HepG2 (cell line): ENCODE measurements around the gene SOCS1. TPM values are rescaled to one million over a fixed set of nuclear protein-coding genes. Genes with fewer than 3 reads are reported as not detected.
A peak's percentile ranks its signal among the peaks of the same experiment; 100 is the strongest.

Experiments used
- ARID4A ChIP-seq: sonication (generic); formaldehyde crosslinking; IDR thresholded peaks from 2 replicates; pipeline ENCODE4 v1.5.0; 2020; ENCODE audit warnings: mild to moderate bottlenecking, missing genetic modification reagents, borderline replicate concordance
- ARNT2 ChIP-seq: sonication (generic); formaldehyde crosslinking; IDR thresholded peaks from 2 replicates; pipeline ENCODE4 v1.8.0; 2022; ENCODE audit warnings: mild to moderate bottlenecking, low read depth, missing genetic modification reagents, moderate library complexity
- BORCS8-MEF2B ChIP-seq: sonication (generic); formaldehyde crosslinking; IDR thresholded peaks from 2 replicates; pipeline ENCODE4 v1.8.0; 2022; ENCODE audit warnings: mild to moderate bottlenecking, missing genetic modification reagents
- DRAP1 ChIP-seq: IDR thresholded peaks from 2 replicates; pipeline ENCODE4 v1.6.1; 2016; ENCODE audit warnings: missing genetic modification reagents, missing compliant biosample characterization
- E2F1 ChIP-seq: sonication (generic); formaldehyde crosslinking; IDR thresholded peaks from 2 replicates; pipeline ENCODE4 v1.5.0; 2020; ENCODE audit warnings: missing genetic modification reagents
- FOXP1 ChIP-seq, 2 experiments: fragments of 450-650 bp in 1 of 2; IDR thresholded peaks; 2 replicates each; pipeline ENCODE4 v1.6.1; 2017 to 2018; ENCODE audit warnings: antibody characterized with exemption in 1 of 2
- HCFC1 ChIP-seq: fragments of 150-350 bp; IDR thresholded peaks from 2 replicates; pipeline ENCODE4 v1.6.1; 2014; ENCODE audit warnings: low read depth, low read length
- JUND ChIP-seq: sonication (generic); formaldehyde crosslinking; IDR thresholded peaks from 2 replicates; pipeline ENCODE4 v1.8.0; 2022; ENCODE audit warnings: mild to moderate bottlenecking, missing genetic modification reagents
- NRL ChIP-seq: sonication (generic); formaldehyde crosslinking; IDR thresholded peaks from 2 replicates; pipeline ENCODE4 v1.5.0; 2020; ENCODE audit warnings: missing genetic modification reagents, mild to moderate bottlenecking, moderate library complexity, borderline replicate concordance
- SKI ChIP-seq: fragments of 450-650 bp; IDR thresholded peaks from one replicate; pipeline ENCODE4 v1.6.1; 2018; ENCODE audit warnings: mild to moderate bottlenecking; ENCODE audit not compliant: partially characterized antibody
- TCF12 ChIP-seq, 2 experiments: fragments of 450-650 bp in 1 of 2; sonication (generic) in 1 of 2; formaldehyde crosslinking in 1 of 2; IDR thresholded peaks; 2 replicates each; pipeline versions ENCODE4 v1.6.1 to v1.8.0; 2017 to 2022; ENCODE audit warnings: antibody characterized with exemption in 1 of 2, mild to moderate bottlenecking in 1 of 2, missing genetic modification reagents in 1 of 2, moderate library complexity in 1 of 2
- TRIM24 ChIP-seq: sonication (generic); formaldehyde crosslinking; IDR thresholded peaks from 2 replicates; pipeline ENCODE4 v1.8.0; 2022; ENCODE audit warnings: mild to moderate bottlenecking, missing genetic modification reagents
- ZMYM2 ChIP-seq: sonication (generic); formaldehyde crosslinking; IDR thresholded peaks from 2 replicates; pipeline ENCODE4 v1.8.0; 2022; ENCODE audit warnings: mild to moderate bottlenecking, missing genetic modification reagents
- ZNF790 ChIP-seq: sonication (generic); formaldehyde crosslinking; IDR thresholded peaks from 2 replicates; pipeline ENCODE4 v1.8.0; 2022; ENCODE audit warnings: missing genetic modification reagents, mild to moderate bottlenecking, borderline replicate concordance
- polyA plus RNA-seq, 8 experiments: library from polyadenylated mRNA; depleted of rRNA in 3 of 8; stranded (reverse) in 7 of 8; unstranded in 1 of 8; fragments of >200 nt; fragmentation: Illumina TruSeq in 4 of 8; extraction: Trizol in 4 of 8; gene quantifications; 2 replicates each; pipeline versions ENCODE4 v1.2.1 to v1.2.3, GENCODE V29; 2011 to 2016; ENCODE audit warnings: low read depth in 4 of 8, missing spikeins in 1 of 8, mixed read lengths in 1 of 8; ENCODE audit not compliant: insufficient read depth in 1 of 8
- total RNA-seq, 5 experiments: library from RNA; depleted of rRNA; stranded (reverse); fragments of >200 nt; fragmentation: Illumina TruSeq; extraction: Trizol; gene quantifications; 2 replicates each; pipeline ENCODE4 v1.2.3, GENCODE V29; 2016; ENCODE audit warnings: low read depth in 1 of 5
- TF ChIP-seq, protein P1 (sequence below): sonication (generic); formaldehyde crosslinking; IDR thresholded peaks from 2 replicates; pipeline ENCODE4 v1.4.0; 2020; ENCODE audit warnings: mild to moderate bottlenecking, low read depth, missing genetic modification reagents
- TF ChIP-seq, protein P2 (sequence below): sonication (generic); formaldehyde crosslinking; IDR thresholded peaks from 2 replicates; pipeline ENCODE4 v1.4.0; 2020; ENCODE audit warnings: missing genetic modification reagents, mild to moderate bottlenecking, borderline replicate concordance

SOCS1 gene
- total and polyA plus RNA-seq, 2 of the 13 experiments (the other 11 are each of a cell fraction or from before 2014, with no cell fraction given) = 5.3 to 6.3 TPM

GRCh38 chr16:11224096-11224893 lies 31.7 kb downstream of the SOCS1 start (continued):
- no peak for TF ChIP-seq HCFC1
- TF ChIP-seq TRIM24 (CRISPR knock-in tag) = no peak
- TF ChIP-seq JUND (CRISPR knock-in tag) = no peak; the same call in 1 of the 2 replicates
- TF ChIP-seq, protein P1, sequence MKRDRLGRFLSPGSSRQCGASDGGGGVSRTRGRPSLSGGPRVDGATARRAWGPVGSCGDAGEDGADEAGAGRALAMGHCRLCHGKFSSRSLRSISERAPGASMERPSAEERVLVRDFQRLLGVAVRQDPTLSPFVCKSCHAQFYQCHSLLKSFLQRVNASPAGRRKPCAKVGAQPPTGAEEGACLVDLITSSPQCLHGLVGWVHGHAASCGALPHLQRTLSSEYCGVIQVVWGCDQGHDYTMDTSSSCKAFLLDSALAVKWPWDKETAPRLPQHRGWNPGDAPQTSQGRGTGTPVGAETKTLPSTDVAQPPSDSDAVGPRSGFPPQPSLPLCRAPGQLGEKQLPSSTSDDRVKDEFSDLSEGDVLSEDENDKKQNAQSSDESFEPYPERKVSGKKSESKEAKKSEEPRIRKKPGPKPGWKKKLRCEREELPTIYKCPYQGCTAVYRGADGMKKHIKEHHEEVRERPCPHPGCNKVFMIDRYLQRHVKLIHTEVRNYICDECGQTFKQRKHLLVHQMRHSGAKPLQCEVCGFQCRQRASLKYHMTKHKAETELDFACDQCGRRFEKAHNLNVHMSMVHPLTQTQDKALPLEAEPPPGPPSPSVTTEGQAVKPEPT (CRISPR knock-in tag) = no peak
- no peak for TF ChIP-seq FOXP1 (IDR thresholded peaks at IDR 0.05)
- TF ChIP-seq FOXP1 (CRISPR knock-in tag; IDR thresholded peaks at IDR 0.05) = peak; percentile 54; the same call in 1 of the 2 replicates
- TF ChIP-seq, protein P2, sequence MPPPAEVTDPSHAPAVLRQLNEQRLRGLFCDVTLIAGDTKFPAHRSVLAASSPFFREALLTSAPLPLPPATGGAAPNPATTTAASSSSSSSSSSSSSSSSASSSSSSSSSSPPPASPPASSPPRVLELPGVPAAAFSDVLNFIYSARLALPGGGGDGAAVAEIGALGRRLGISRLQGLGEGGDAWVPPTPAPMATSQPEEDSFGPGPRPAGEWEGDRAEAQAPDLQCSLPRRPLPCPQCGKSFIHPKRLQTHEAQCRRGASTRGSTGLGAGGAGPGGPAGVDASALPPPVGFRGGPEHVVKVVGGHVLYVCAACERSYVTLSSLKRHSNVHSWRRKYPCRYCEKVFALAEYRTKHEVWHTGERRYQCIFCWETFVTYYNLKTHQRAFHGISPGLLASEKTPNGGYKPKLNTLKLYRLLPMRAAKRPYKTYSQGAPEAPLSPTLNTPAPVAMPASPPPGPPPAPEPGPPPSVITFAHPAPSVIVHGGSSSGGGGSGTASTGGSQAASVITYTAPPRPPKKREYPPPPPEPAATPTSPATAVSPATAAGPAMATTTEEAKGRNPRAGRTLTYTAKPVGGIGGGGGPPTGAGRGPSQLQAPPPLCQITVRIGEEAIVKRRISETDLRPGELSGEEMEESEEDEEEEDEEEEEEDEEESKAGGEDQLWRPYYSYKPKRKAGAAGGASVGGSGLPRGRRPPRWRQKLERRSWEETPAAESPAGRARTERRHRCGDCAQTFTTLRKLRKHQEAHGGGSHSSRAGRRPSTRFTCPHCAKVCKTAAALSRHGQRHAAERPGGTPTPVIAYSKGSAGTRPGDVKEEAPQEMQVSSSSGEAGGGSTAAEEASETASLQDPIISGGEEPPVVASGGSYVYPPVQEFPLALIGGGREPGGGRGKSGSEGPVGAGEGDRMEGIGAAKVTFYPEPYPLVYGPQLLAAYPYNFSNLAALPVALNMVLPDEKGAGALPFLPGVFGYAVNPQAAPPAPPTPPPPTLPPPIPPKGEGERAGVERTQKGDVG (CRISPR knock-in tag) = no peak
- no peak for TF ChIP-seq ZMYM2 (CRISPR knock-in tag)
- TF ChIP-seq ARID4A (CRISPR knock-in tag) = peak; percentile 36; the same call in 1 of the 2 replicates
- no peak for TF ChIP-seq ZNF790 (CRISPR knock-in tag)
- peak; percentile 25 for TF ChIP-seq SKI
- no peak for TF ChIP-seq DRAP1 (CRISPR knock-in tag)
- no peak for TF ChIP-seq TCF12 (IDR thresholded peaks at IDR 0.05)
- no peak for TF ChIP-seq TCF12 (CRISPR knock-in tag; IDR thresholded peaks at IDR 0.05)
- TF ChIP-seq E2F1 (CRISPR knock-in tag) = peak; percentile 40; the same call in 1 of the 2 replicates
- TF ChIP-seq ARNT2 (CRISPR knock-in tag) = 0 out of 2 replicates have a peak, but pooled peaks have one; percentile 28
- TF ChIP-seq NRL = 0 out of 2 replicates have a peak, but pooled peaks have one; percentile 37
- TF ChIP-seq BORCS8-MEF2B (CRISPR knock-in tag) = no peak
